ENCODE measurements around the gene TTC21B.

The TTC21B gene

DNA sequence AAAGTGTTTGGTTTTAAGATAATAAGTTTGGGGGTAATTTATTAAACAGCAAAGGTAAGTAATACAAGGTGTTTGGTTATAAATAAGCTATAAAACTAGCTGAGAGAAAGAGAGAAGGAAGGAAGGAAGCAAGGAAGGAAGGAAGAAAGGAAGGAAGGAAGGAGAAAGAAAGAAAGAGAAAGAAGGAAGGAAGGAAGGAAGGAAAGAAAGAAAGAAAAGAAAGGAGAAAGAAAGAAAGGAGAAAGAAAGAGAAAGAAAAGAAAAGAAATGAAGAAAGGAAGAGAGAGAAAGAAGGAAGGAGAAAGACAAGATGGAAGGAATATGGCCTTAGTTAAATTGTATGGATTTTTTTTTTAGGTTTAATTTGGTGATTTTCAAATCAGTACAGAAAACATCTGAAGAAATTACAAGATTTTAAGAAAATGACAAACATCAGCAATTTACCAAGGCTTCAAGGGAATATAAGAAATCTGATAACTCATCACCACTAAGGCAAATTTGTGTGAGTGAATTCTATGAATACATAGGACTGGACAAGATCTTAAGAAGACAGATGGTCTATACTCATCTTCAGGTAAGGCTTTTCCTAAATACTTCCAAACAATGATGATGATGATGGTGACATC is 113.1 kb downstream of the TTC21B start:
- no peak overlapping the region for H3K4me3 ChIP-seq (ENCODE audit: low read depth, low read length)

DNA sequence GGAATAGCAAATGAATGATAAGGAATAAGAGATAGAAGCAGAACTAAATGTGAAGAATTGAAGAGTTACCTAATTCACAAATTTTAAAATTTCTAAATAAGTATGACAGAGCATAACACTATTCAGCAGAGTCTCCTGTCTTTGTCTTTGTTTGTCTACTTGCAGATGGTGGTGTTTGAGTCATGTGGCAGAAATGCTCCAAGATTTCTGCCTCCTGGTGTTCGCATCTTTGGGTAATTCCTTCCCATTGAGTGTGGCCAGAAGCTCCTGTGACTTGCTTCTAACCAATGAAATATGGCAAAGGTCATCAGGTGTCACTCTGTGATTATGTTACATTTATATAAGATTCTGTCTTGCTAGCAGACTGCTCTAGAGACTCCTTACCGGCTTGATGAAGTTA is 114.0 kb downstream of the TTC21B start:
- no peak overlapping the region for H3K4me3 ChIP-seq (ENCODE audit: low read depth, low read length)

DNA sequence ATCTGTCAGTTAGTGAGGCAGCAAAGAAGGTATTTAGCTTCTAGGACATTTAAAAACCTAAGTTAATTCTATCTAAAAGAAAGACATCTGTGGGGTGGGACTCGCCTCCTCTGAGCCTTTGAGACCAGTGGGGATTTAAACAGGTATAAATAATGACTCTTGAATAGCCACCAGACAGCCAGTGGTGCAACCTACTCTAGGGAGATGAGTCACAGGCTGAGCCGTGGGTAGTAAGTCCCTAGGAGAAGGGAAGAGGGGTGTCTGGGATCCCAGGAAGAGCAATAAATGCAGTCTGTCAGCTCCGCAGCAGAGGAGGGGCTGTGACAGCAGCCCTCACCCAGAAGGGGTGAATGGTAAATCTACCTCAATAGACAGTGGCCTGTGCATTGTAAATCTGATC is 116.5 kb downstream of the TTC21B start:
- H3K4me3 ChIP-seq (ENCODE audit: low read depth, low read length) = no peak overlapping the region

DNA sequence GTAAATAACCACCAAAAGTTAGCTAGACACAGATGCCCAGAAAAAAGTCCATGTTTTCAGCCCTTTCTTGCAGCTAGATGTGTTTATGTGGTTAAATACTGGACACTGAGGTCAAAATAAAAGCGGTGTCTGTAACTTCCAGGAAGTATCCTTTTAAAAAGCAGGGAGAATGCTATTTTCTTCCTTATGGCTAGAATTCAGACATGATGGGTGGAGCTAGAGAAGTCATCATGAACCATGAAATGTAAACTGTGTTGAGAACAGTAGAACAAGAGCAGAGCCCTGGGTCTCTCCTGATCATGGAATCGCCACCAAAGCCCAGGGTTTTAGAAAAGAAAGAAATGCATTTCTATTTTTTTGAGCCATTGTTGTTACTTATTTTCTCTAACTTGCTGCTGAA is 118.2 kb downstream of the TTC21B start:
- H3K4me3 ChIP-seq (ENCODE audit: low read depth, low read length) = no peak overlapping the region

DNA sequence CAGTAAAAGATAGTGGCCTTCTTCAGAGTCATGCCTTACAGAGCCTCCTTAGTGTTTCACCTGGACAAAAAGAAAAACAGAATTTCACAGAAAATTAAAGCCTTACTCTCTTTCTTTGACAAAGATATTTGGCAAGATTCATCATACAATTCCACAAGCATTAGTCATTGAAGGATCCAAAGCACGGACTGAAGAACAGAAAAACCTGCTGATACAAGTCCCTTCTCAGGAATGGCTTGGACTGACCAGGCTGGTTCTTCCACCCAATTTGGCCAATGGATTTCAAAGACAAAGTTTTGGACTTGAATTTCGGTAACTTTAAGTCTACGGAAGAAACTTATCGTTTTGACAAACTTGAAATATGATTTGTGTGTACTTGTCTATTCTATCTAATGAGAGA is 120.4 kb downstream of the TTC21B start:
- no peak overlapping the region for H3K4me3 ChIP-seq (ENCODE audit: low read depth, low read length)

DNA sequence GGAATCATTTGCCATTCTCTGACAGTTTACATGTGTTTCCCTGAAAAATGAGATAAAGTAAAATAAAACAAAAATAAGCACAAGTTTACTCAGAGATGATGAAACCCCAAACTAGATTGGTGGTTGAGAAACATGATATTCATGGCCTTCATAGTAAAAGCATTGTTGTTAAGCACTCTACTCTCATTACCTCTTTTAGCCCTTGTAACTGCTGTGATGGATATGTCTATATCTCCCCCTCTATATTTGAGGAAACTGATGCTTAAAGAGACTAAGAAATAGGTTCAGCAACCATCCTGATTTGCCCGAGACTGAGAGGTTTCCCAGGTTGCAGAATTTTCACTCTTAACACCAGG is 125.7 kb downstream of the TTC21B start:
- H3K4me3 ChIP-seq (ENCODE audit: low read depth, low read length) = no peak overlapping the region

DNA sequence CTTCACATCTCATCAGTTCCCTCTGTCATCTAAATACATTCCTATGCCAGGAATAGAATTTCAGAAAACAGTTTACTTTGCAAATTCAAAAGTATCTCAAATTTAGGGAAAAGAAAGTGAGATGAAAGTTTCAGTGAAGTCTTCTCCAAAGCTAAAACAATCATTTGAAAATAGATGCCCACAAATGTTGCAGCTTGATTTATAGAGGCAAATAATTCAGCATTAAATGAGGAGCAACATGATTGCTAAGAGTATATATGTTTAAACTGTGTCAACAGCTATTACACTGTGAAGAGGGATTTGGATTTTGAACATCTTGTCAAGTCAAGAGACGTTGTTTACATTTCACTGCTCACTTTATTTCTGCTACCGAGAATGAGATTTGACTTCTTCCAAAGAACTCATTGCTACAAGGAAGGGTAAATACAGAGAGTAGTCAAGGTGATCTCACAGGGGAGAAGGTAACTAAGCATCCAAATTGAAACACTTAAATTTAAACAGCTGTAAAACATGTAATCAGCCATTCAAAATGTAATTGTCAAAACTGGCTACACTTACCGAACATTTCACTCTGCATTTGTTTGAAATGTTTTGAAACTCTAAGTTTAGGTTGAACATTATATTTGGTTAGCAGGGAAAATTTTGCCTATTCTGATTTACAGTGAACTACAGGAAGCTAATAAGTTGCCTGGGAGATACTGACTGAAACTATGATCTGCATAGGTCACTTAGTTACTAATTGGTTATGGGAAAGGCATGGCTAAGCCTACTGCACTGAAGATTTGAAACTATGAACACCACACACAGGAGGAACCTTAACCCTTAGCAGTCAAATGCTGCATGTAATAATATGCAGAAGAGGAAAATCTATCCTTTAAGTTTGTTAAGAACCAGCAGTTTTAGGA is 126.3 kb downstream of the TTC21B start:
- no peak overlapping the region for H3K4me3 ChIP-seq (ENCODE audit: low read depth, low read length)

DNA sequence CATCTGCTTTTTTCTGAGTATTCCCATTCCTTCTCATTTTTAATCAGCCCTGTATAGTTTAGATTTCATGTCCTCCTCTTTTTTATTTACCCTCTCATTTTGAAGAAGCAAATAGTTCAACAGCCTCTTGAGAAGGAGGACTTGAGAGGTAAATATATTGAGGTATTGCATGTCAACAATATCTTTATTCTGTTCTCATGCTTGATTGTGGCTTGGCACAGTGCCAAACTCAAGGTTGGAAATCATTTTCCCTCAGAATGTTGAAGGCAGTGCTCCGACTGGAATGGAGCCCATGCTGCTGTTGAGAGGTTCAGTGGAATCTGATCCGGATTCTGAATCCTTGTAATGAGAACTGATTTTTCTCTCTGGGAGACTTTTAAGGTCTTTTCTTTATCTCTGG is 128.5 kb downstream of the TTC21B start:
- no peak overlapping the region for H3K4me3 ChIP-seq (ENCODE audit: low read depth, low read length)
